ENCODE measurements around the gene SULF2.

SULF2 gene

GRCh38 chr20:47737923-47738322, 47.4 kb downstream of the SULF2 start:
- no peak for DNase-seq (ENCODE audit: low read depth)

GRCh38 chr20:47736570-47737152, 48.6 kb downstream of the SULF2 start:
- no peak for DNase-seq (ENCODE audit: low read depth)

GRCh38 chr20:47735412-47736400, 49.6 kb downstream of the SULF2 start:
- DNase-seq (ENCODE audit: low read depth) = no peak

GRCh38 chr20:47734870-47735269, 50.4 kb downstream of the SULF2 start:
- no peak for DNase-seq (ENCODE audit: low read depth)

GRCh38 chr20:47733892-47734291, 51.4 kb downstream of the SULF2 start:
- no peak for DNase-seq (ENCODE audit: low read depth)

- no peak for DNase-seq (ENCODE audit: low read depth)
These were observed 54.5 kb downstream of the SULF2 start for GRCh38 chr20:47730744-47731143.

GRCh38 chr20:47729472-47729871, 55.8 kb downstream of the SULF2 start:
- DNase-seq (ENCODE audit: low read depth) = no peak

- DNase-seq (ENCODE audit: low read depth) = no peak
These were observed 57.3 kb downstream of the SULF2 start for GRCh38 chr20:47727909-47728361.

GRCh38 chr20:47727170-47727880, 58.0 kb downstream of the SULF2 start:
- DNase-seq (ENCODE audit: low read depth) = peak; percentile 54

- DNase-seq (ENCODE audit: low read depth) = no peak
These were observed 58.6 kb downstream of the SULF2 start for GRCh38 chr20:47726632-47727031.

- DNase-seq (ENCODE audit: low read depth) = peak; percentile 79
These were observed 59.9 kb downstream of the SULF2 start for GRCh38 chr20:47725248-47725973.

GRCh38 chr20:47724910-47725247, 60.4 kb downstream of the SULF2 start:
- DNase-seq (ENCODE audit: low read depth) = no peak

GRCh38 chr20:47724396-47724795, 60.9 kb downstream of the SULF2 start:
- no peak for DNase-seq (ENCODE audit: low read depth)

- no peak for DNase-seq (ENCODE audit: low read depth)
These were observed 62.0 kb downstream of the SULF2 start for GRCh38 chr20:47723322-47723721.

GRCh38 chr20:47720636-47721427, 64.4 kb downstream of the SULF2 start:
- no peak for DNase-seq (ENCODE audit: low read depth)

- no peak for DNase-seq (ENCODE audit: low read depth)
These were observed 65.7 kb downstream of the SULF2 start for GRCh38 chr20:47719625-47720024.

- DNase-seq (ENCODE audit: low read depth) = no peak
These were observed 66.1 kb downstream of the SULF2 start for GRCh38 chr20:47719211-47719610.

- DNase-seq (ENCODE audit: low read depth) = no peak
These were observed 66.9 kb downstream of the SULF2 start for GRCh38 chr20:47718398-47718797.

GRCh38 chr20:47717421-47717820, 67.9 kb downstream of the SULF2 start:
- DNase-seq (ENCODE audit: low read depth) = no peak

GRCh38 chr20:47713878-47714450, 71.3 kb downstream of the SULF2 start:
- DNase-seq (ENCODE audit: low read depth) = no peak

- DNase-seq (ENCODE audit: low read depth) = no peak
These were observed 72.1 kb downstream of the SULF2 start for GRCh38 chr20:47713163-47713562.
